ENCODE data around the gene SRGAP2B. TPM values are rescaled to one million over a fixed set of nuclear protein-coding genes. Genes with fewer than 3 reads are reported as not detected.
"Not testable (repeated sequence)": the region's sequence is repeated elsewhere in the genome, so short reads cannot be mapped to it uniquely, and the experiment has no call there.

Gene SRGAP2B
- total RNA-seq, 2 donors from 2014 or later, result 61.2 to 82.0 TPM

- not testable (repeated sequence) for H3K4me3 Mint-ChIP-seq, DNase-seq
Measured at GRCh38 chr1:145055217-145055760, 39.8 kb downstream of the SRGAP2B start.

GRCh38 chr1:145053428-145053827, 41.7 kb downstream of the SRGAP2B start:
- H3K9ac ChIP-seq (ENCODE audit: extremely low read depth, low read length, poor library complexity, severe bottlenecking); H3K9me3 Mint-ChIP-seq; H3K9me3 ChIP-seq (ENCODE audit: control insufficient read depth, low read length); H3K4me1 ChIP-seq (ENCODE audit: control insufficient read depth, insufficient read depth, low read length); H3K4me3 Mint-ChIP-seq; H3K36me3 Mint-ChIP-seq (ENCODE audit: low read depth); H3K4me3 ChIP-seq (ENCODE audit: low read length); H3K27me3 ChIP-seq (ENCODE audit: control insufficient read depth, insufficient read depth, low read length, poor library complexity, severe bottlenecking); H3K36me3 ChIP-seq (ENCODE audit: control insufficient read depth, insufficient read depth, low read length); H3K27ac ChIP-seq (ENCODE audit: low read depth, low read length); DNase-seq; H3K27me3 Mint-ChIP-seq (ENCODE audit: insufficient read depth); H3K27ac Mint-ChIP-seq; H3K4me1 Mint-ChIP-seq: not testable (repeated sequence)
- no CpG with 5 or more reads among the region's 4 CpGs for WGBS, 2 experiments (ENCODE audit: insufficient coverage in 1 of 2, insufficient read length in 1 of 2)

More at GRCh38 chr1:145055217-145055760, 39.8 kb downstream of the SRGAP2B start:
- H3K36me3 Mint-ChIP-seq (ENCODE audit: low read depth); H3K27me3 ChIP-seq (ENCODE audit: control insufficient read depth, insufficient read depth, low read length, poor library complexity, severe bottlenecking); H3K27me3 Mint-ChIP-seq (ENCODE audit: insufficient read depth); H3K27ac ChIP-seq (ENCODE audit: low read depth, low read length); H3K9me3 ChIP-seq (ENCODE audit: control insufficient read depth, low read length); H3K4me1 ChIP-seq (ENCODE audit: control insufficient read depth, insufficient read depth, low read length); H3K27ac Mint-ChIP-seq; H3K4me3 ChIP-seq (ENCODE audit: low read length); H3K9me3 Mint-ChIP-seq; H3K9ac ChIP-seq (ENCODE audit: extremely low read depth, low read length, poor library complexity, severe bottlenecking); H3K36me3 ChIP-seq (ENCODE audit: control insufficient read depth, insufficient read depth, low read length); H3K4me1 Mint-ChIP-seq: not testable (repeated sequence)
- no CpG with 5 or more reads among the region's 4 CpGs for WGBS, 2 experiments (ENCODE audit: insufficient coverage in 1 of 2, insufficient read length in 1 of 2)

- not testable (repeated sequence) for H3K9ac ChIP-seq (ENCODE audit: extremely low read depth, low read length, poor library complexity, severe bottlenecking); H3K36me3 Mint-ChIP-seq (ENCODE audit: low read depth); H3K4me1 ChIP-seq (ENCODE audit: control insufficient read depth, insufficient read depth, low read length); H3K27ac Mint-ChIP-seq; H3K4me3 ChIP-seq (ENCODE audit: low read length); H3K27me3 Mint-ChIP-seq (ENCODE audit: insufficient read depth); DNase-seq; H3K27ac ChIP-seq (ENCODE audit: low read depth, low read length); H3K9me3 ChIP-seq (ENCODE audit: control insufficient read depth, low read length); H3K27me3 ChIP-seq (ENCODE audit: control insufficient read depth, insufficient read depth, low read length, poor library complexity, severe bottlenecking); H3K4me1 Mint-ChIP-seq; H3K4me3 Mint-ChIP-seq; H3K9me3 Mint-ChIP-seq; H3K36me3 ChIP-seq (ENCODE audit: control insufficient read depth, insufficient read depth, low read length)
- no CpG with 5 or more reads among the region's 10 CpGs for WGBS, 2 experiments (ENCODE audit: insufficient coverage in 1 of 2, insufficient read length in 1 of 2)
Measured at GRCh38 chr1:145052019-145052776, 42.9 kb downstream of the SRGAP2B start.

- H3K27ac Mint-ChIP-seq; H3K4me3 Mint-ChIP-seq; H3K27me3 Mint-ChIP-seq (ENCODE audit: insufficient read depth); H3K9me3 ChIP-seq (ENCODE audit: control insufficient read depth, low read length); H3K4me1 ChIP-seq (ENCODE audit: control insufficient read depth, insufficient read depth, low read length); H3K9me3 Mint-ChIP-seq; H3K4me1 Mint-ChIP-seq; H3K4me3 ChIP-seq (ENCODE audit: low read length); H3K27ac ChIP-seq (ENCODE audit: low read depth, low read length); DNase-seq; H3K36me3 ChIP-seq (ENCODE audit: control insufficient read depth, insufficient read depth, low read length); H3K9ac ChIP-seq (ENCODE audit: extremely low read depth, low read length, poor library complexity, severe bottlenecking); H3K27me3 ChIP-seq (ENCODE audit: control insufficient read depth, insufficient read depth, low read length, poor library complexity, severe bottlenecking); H3K36me3 Mint-ChIP-seq (ENCODE audit: low read depth): not testable (repeated sequence)
- no CpG with 5 or more reads among the region's 6 CpGs for WGBS, 2 experiments (ENCODE audit: insufficient coverage in 1 of 2, insufficient read length in 1 of 2)
Measured at GRCh38 chr1:145048181-145048856, 46.8 kb downstream of the SRGAP2B start.

- H3K36me3 ChIP-seq (ENCODE audit: control insufficient read depth, insufficient read depth, low read length); H3K27me3 Mint-ChIP-seq (ENCODE audit: insufficient read depth); H3K4me3 Mint-ChIP-seq; H3K4me1 Mint-ChIP-seq; H3K9me3 ChIP-seq (ENCODE audit: control insufficient read depth, low read length); H3K9ac ChIP-seq (ENCODE audit: extremely low read depth, low read length, poor library complexity, severe bottlenecking); H3K27ac ChIP-seq (ENCODE audit: low read depth, low read length); H3K36me3 Mint-ChIP-seq (ENCODE audit: low read depth); H3K9me3 Mint-ChIP-seq; H3K4me3 ChIP-seq (ENCODE audit: low read length); H3K4me1 ChIP-seq (ENCODE audit: control insufficient read depth, insufficient read depth, low read length); H3K27me3 ChIP-seq (ENCODE audit: control insufficient read depth, insufficient read depth, low read length, poor library complexity, severe bottlenecking); DNase-seq; H3K27ac Mint-ChIP-seq: not testable (repeated sequence)
- WGBS, 2 experiments (ENCODE audit: insufficient coverage in 1 of 2, insufficient read length in 1 of 2), result no CpG with 5 or more reads among the region's 1 CpG
Measured at GRCh38 chr1:145047553-145047952, 47.6 kb downstream of the SRGAP2B start.

GRCh38 chr1:145045571-145046273, 49.4 kb downstream of the SRGAP2B start:
- H3K4me1 Mint-ChIP-seq, DNase-seq: not testable (repeated sequence)

More at GRCh38 chr1:145045571-145046273, 49.4 kb downstream of the SRGAP2B start:
- not testable (repeated sequence) for H3K4me1 ChIP-seq (ENCODE audit: control insufficient read depth, insufficient read depth, low read length); H3K27me3 Mint-ChIP-seq (ENCODE audit: insufficient read depth); H3K27me3 ChIP-seq (ENCODE audit: control insufficient read depth, insufficient read depth, low read length, poor library complexity, severe bottlenecking); H3K36me3 ChIP-seq (ENCODE audit: control insufficient read depth, insufficient read depth, low read length); H3K27ac ChIP-seq (ENCODE audit: low read depth, low read length); H3K4me3 Mint-ChIP-seq; H3K36me3 Mint-ChIP-seq (ENCODE audit: low read depth); H3K27ac Mint-ChIP-seq; H3K9me3 ChIP-seq (ENCODE audit: control insufficient read depth, low read length); H3K9ac ChIP-seq (ENCODE audit: extremely low read depth, low read length, poor library complexity, severe bottlenecking); H3K4me3 ChIP-seq (ENCODE audit: low read length); H3K9me3 Mint-ChIP-seq
- no CpG with 5 or more reads among the region's 5 CpGs for WGBS, 2 experiments (ENCODE audit: insufficient coverage in 1 of 2, insufficient read length in 1 of 2)

Data from endodermal cell (in vitro differentiated cells).